ENCODE data around the gene ACOT2.

GRCh38 chr14:73524493-73524892, 44.5 kb upstream of the ACOT2 start:
- TF ChIP-seq POLR2A (IDR thresholded peaks at IDR 0.05) = no peak
- no peak for TF ChIP-seq CTCF (IDR thresholded peaks at IDR 0.05 in 4 of 5, conservative IDR thresholded peaks at IDR 0.05 in 1 of 5)
